GM19328 (cell line): ENCODE data around the gene FOXJ3.

Source experiments
- ATAC-seq: cut with Tn5 transposase; IDR thresholded peaks from one replicate; pipeline ENCODE4 v1.9.1; 2021; ENCODE audit warnings: mild to moderate bottlenecking, moderate library complexity; ENCODE audit not compliant: unreplicated experiment

Gene FOXJ3

GRCh38 chr1:42335050-42335808 is at the start of gene FOXJ3:
Gene FOXJ3, minus strand, starts transcription at chr1:42335235. Its CDS starts 24,142 bp downstream, at chr1:42311093.
- peak; percentile 67 for ATAC-seq

- no peak for ATAC-seq
Measured at GRCh38 chr1:42381280-42381673, 46.2 kb upstream of the FOXJ3 start.

GRCh38 chr1:42380586-42381279 is 45.7 kb upstream of the FOXJ3 start, which contains the start of gene RIMKLA:
Gene RIMKLA, plus strand, starts transcription at chr1:42380792. Its CDS starts 143 bp downstream, at chr1:42380935.
- ATAC-seq = peak; percentile 89

GRCh38 chr1:42379794-42380585 is 45.0 kb upstream of the FOXJ3 start:
- peak; percentile 25 for ATAC-seq

GRCh38 chr1:42372796-42373195 is 37.8 kb upstream of the FOXJ3 start:
- no peak for ATAC-seq

- ATAC-seq = no peak
Measured at GRCh38 chr1:42370876-42371549, 36.0 kb upstream of the FOXJ3 start.

- ATAC-seq = no peak
Measured at GRCh38 chr1:42369471-42369870, 34.4 kb upstream of the FOXJ3 start.

GRCh38 chr1:42368096-42368795 is 33.2 kb upstream of the FOXJ3 start:
- no peak for ATAC-seq

GRCh38 chr1:42365118-42365517 is 30.1 kb upstream of the FOXJ3 start:
- no peak for ATAC-seq

GRCh38 chr1:42364542-42364941 is 29.5 kb upstream of the FOXJ3 start:
- no peak for ATAC-seq

- no peak for ATAC-seq
Measured at GRCh38 chr1:42364089-42364488, 29.1 kb upstream of the FOXJ3 start.

GRCh38 chr1:42359466-42359865 is 24.4 kb upstream of the FOXJ3 start:
- ATAC-seq = no peak

GRCh38 chr1:42358791-42359190 is 23.8 kb upstream of the FOXJ3 start:
- ATAC-seq = no peak

GRCh38 chr1:42350086-42350485 is 15.1 kb upstream of the FOXJ3 start:
- no peak for ATAC-seq

- no peak for ATAC-seq
Measured at GRCh38 chr1:42348498-42348897, 13.5 kb upstream of the FOXJ3 start.

- ATAC-seq = no peak
Measured at GRCh38 chr1:42343049-42343448, 8.0 kb upstream of the FOXJ3 start.

- no peak for ATAC-seq
Measured at GRCh38 chr1:42340901-42341300, 5.9 kb upstream of the FOXJ3 start.

- no peak for ATAC-seq
Measured at GRCh38 chr1:42340093-42340492, 5.1 kb upstream of the FOXJ3 start.

- no peak for ATAC-seq
Measured at GRCh38 chr1:42336978-42337377, 1.9 kb upstream of the FOXJ3 start.

GRCh38 chr1:42335809-42336518 is 929 bp upstream of the FOXJ3 start:
- no peak for ATAC-seq
